GM21619 (cell line): ENCODE results near the gene AKAP8L.

Experiments used
- ATAC-seq: cut with Tn5 transposase; IDR thresholded peaks from one replicate; pipeline ENCODE4 v1.9.1; 2021; ENCODE audit not compliant: unreplicated experiment

Gene AKAP8L

DNA sequence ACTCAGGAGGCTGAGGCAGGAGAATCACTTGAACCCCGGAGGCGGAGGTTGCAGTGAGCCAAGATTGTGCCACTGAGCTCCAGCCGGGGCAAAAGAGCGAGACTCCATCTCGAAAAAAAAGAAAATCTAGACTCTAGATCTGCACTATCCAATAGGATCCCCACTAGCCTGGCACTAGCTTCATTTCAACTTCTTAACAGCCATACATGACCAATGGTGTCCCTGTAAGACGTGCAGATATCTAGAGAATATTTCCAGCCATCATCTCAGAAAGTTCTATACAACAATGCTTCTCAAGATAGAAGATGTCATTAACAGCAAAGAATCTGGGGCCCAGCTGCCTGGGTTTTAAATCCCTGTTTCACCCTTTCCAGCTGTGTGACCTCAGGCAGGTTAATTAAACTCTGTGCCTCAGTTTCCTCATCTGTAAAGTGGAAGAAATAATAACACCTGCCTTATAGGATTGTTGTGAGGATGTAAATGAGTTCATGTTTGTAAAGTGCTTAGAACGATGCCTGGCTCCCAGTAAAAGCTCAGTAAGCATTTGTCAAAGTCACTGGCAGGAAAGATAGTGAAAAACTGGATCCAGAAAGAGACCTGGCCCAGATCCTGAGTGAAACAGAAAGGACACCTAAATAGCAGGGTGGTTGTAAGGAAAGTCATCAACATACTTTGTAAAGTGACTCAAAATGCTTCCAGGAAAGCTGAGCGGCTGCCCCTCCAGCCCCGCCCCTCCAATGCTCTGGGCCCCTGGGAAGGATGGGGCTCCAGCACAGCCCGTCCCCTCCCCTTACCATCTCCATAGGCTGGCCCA is 17.4 kb upstream of the AKAP8L start:
- ATAC-seq, result no peak

- no peak for ATAC-seq
These were observed 14.8 kb upstream of the AKAP8L start for GRCh38 chr19:15433519-15434069.

GRCh38 chr19:15432629-15433518 is 14.1 kb upstream of the AKAP8L start:
- peak; percentile 44 for ATAC-seq

DNA sequence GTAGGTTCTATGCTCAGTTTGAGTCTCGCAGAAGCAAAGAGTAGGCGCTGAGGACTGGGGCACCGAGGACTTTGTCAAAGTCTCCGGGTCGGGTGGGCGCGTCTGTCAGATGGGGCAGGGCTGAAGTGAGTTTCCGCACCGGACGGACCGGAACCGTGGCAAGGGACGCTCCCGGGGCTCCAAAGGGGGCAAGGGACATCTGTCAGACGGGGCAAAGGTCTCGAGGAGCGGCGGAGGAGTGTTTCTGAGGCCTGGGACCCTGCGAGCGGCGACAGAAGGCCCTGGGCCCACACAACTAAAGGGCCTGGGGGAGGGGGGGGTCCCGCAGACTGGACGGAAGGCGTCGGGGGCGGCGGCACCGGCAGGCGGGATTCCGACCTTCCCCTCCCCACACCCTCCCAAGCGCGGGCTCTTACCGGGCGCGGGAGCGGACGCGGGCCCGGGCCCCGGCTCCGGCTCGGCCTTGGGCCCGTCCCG is 13.3 kb upstream of the AKAP8L start:
- ATAC-seq, result no peak

DNA sequence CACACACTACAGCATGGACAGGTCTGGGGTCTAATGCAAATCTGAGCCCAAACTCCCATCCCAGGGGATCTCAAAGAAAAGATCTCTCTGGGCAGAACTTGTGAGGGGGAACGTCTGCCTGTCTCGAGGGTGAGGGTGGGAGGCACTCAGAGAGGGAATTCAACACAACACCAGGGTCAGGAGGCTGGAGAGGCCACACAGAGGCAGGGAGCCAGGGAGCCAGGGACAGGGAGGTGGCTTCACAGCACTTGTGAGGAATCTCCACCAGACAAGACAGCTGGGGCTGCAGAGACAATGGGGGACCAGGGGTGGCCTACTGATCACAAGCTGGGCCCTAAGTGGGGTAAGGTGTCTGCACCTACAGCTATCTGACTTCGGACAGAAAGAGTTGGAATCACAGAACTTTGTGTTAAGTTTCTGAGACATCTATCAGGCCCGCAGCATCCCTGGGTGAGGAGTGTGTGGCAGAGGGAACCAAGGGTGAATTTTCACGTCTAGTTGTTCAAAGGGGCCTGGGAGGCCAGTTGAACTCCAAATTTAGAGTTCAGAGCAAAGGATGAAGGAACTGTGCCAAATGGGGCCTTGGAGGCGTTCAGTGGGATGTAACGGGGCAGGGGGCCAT is 12.7 kb upstream of the AKAP8L start:
- ATAC-seq, result no peak

DNA sequence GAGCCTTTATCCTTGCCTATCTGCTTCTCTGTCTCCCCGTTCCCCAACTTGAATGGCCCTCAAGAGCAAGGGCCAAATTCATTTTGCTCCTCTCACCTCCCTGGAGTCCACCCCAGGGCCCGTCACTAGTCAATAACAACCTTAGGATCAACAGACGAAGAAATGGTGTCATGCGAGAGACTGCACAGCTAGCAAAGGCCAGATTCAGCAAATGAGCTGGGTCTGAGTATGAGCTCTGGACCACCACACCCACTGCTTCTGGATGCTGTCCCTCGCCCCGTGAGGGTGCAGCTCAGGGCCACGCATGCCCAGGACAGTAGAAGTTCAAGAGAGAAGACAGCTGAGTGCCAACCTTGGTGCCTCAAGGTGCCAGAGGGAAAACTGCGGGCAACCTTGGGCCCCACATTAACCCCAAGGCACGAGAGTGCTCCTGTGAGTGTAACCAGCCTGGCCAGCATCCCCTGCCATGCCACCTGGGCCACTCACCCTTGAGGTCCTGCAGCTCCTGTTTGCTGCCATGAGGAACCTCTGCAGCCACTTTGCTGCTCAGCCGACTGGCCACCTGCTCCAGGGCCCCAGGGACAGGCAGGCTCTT is 11.8 kb upstream of the AKAP8L start:
- no peak for ATAC-seq

GRCh38 chr19:15429825-15430467 is 11.2 kb upstream of the AKAP8L start:
- ATAC-seq, result no peak

DNA sequence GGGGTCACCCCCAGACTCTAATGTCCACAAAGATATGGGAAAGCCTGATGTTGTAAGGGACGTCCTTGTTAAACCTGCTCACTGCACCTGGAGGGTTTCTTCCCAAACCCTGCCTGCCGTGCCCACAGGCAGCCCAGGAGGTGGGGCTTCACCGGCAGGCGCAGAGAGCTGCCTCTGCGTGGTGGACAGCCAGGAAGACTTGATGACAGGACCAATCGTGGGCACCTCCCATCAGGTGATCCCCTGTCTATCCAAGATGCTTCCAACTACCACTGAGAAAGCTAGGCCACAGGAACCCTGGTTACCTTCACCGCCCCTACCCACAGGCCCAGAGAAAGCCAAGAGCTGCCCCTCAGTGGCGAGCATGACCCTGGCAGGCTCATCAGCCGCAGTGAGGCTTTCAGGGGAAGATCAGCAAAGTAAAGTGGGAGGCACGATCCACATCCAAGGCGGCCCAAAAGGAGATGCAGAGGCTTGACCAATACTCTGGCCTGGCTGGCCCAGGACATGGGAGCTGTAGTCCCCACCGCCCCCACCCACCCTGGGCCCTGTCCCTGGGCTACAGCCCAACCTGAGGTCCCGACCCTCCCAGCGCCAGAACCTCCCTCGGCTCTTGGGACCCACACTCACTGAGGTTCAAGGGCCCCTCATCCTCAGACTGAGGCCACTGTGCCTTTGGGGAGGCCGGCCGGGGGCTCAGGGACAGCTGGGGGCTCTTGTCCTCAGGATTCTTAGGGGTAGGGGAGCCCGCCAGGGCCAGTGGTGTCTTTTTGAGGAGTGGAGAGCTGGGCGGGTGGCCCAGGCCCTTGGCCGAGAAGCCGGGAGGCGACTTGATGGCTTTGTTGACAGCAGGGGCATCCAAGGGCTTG is 10.4 kb upstream of the AKAP8L start:
- no peak for ATAC-seq

DNA sequence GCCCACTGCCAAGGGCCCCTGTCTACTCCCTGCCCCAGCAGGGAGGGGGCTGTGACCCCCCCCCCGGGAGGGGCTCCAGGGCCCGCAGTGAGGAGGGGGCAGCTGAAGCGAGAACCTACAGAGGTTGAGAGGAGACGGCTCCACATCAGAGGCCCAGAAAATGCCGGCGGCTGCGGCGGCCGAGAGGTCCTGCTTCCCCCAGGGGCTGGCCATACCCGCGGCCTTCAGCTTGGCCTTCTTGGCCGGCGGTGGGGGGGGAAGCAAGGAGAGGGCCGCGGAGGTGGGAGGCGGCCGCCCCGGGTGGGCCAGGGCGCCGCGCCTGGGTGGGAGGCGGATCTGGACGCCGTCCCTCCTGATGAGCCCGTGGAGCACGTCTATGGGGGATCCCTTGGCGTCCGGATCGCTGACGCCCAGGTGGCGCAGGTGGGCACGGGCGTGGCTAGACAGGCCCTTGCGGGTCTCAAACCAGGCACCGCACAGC is 9.2 kb upstream of the AKAP8L start:
- ATAC-seq, result no peak

GRCh38 chr19:15427350-15427700 is 8.5 kb upstream of the AKAP8L start:
- ATAC-seq, result no peak

- no peak for ATAC-seq
These were observed 7.9 kb upstream of the AKAP8L start for GRCh38 chr19:15426485-15427349.

GRCh38 chr19:15425321-15425950 is 6.6 kb upstream of the AKAP8L start:
- no peak for ATAC-seq

DNA sequence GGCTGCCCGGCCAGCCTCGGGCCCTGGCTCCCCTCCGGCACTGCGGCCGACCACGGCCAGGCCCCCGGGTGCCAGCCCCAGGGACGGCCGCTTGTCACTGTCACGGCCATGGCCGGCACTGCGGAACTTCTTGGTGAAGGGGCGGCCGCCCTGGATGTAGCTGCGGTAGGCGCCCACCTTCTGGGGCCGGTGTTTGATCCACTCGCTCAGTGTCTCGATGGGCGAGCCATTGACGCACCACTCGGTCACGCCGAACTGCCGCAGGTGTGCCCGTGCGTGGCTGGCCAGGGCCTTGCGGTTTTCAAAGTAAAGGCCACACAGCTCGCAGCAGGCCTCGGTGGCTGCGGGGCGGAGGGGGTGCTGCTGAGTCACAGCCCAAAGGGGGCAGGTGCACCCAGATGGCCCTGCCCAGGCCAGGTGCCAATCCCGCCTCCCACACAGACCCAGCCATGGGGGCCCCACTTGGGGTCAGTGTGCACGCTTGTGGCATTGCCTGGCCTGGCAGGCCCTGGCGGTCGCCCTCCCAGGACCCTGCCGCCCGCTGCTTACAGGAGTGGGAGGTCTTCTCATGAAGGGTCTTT is 6.0 kb upstream of the AKAP8L start:
- ATAC-seq, result no peak

DNA sequence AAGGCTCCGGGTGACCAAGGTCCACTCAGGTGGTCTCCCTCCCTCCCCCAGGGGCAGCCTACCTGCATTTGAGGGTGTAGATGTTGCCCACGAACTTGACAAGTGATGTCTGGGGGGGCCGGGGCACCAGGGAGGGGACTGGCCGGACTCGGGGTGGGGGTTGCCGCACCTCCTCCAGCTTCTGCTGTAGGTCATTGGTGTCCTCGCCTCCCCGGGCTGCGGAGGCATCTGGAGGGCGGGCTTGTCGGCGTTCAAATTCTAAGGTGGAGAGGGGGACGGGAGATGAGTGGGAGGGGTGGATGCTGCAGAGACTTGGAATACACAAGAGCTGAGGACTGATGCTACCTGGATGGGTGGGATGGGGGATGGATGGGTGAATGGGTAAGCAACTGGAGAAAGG is 5.3 kb upstream of the AKAP8L start:
- ATAC-seq, result no peak

- no peak for ATAC-seq
These were observed 4.3 kb upstream of the AKAP8L start for GRCh38 chr19:15423130-15423529.

GRCh38 chr19:15422296-15423075 is 3.7 kb upstream of the AKAP8L start:
- ATAC-seq, result no peak
